Keratinocyte (primary cell): ENCODE data around the gene NTHL1. TPM values are rescaled to one million over a fixed set of nuclear protein-coding genes. Genes with fewer than 3 reads are reported as not detected.

Source experiments
- DNase-seq: peaks from one replicate; pipeline ENCODE4 v3.0.0-alpha.2; 2011; ENCODE audit warnings: low read depth, missing footprints, low spot score
- FAIRE-seq: peaks from 2 replicates; lab custom pipeline; 2011; peaks lifted over from hg19 to GRCh38; lab: Jason Lieb, UNC
- H2AFZ ChIP-seq: 2 replicates; pipeline ENCODE4 v1.6.0; 2012; ENCODE audit warnings: low read length, control low read depth, inconsistent platforms; ENCODE audit not compliant: control insufficient read depth
- H3K27ac ChIP-seq: 2 replicates; pipeline ENCODE4 v1.5.1; 2011; ENCODE audit warnings: low read length; ENCODE audit not compliant: control insufficient read depth, insufficient read depth
- H3K27me3 ChIP-seq: 3 replicates; pipeline ENCODE4 v1.6.0; 2011; ENCODE audit warnings: low read length; ENCODE audit not compliant: control insufficient read depth, insufficient read depth; ENCODE audit errors: extremely low read depth
- H3K36me3 ChIP-seq, 2 experiments: 2 replicates in 1 of 2; 3 replicates in 1 of 2; pipeline ENCODE4 v1.5.1; 2011; ENCODE audit warnings: low read length in 2 of 2, mild to moderate bottlenecking in 1 of 2; ENCODE audit not compliant: control insufficient read depth in 2 of 2, insufficient read depth in 2 of 2; ENCODE audit errors: extremely low read depth in 1 of 2
- H3K4me1 ChIP-seq: 3 replicates; pipeline ENCODE4 v1.5.1; 2011; ENCODE audit warnings: low read length; ENCODE audit not compliant: control insufficient read depth, insufficient read depth; ENCODE audit errors: extremely low read depth
- H3K4me2 ChIP-seq: 3 replicates; pipeline ENCODE4 v1.6.0; 2011; ENCODE audit warnings: low read depth, low read length; ENCODE audit not compliant: control insufficient read depth, insufficient read depth; ENCODE audit errors: extremely low read depth
- H3K4me3 ChIP-seq, 3 experiments: fragments of 200-600 bp in 1 of 3; sonication (generic) in 1 of 3; 2 replicates in 2 of 3; 3 replicates in 1 of 3; pipeline ENCODE4 v1.5.1; 2011 to 2016; ENCODE audit warnings: low read length in 3 of 3, mild to moderate bottlenecking in 3 of 3, control low read depth in 2 of 3, inconsistent platforms in 1 of 3, low read depth in 1 of 3, mixed read lengths in 1 of 3, mixed run types in 1 of 3, moderate library complexity in 1 of 3; ENCODE audit not compliant: control insufficient read depth in 2 of 3, insufficient read depth in 2 of 3; ENCODE audit errors: extremely low read depth in 1 of 3
- H3K79me2 ChIP-seq: 2 replicates; pipeline ENCODE4 v1.6.0; 2012; ENCODE audit warnings: low read length; ENCODE audit not compliant: control insufficient read depth, insufficient read depth
- H3K9ac ChIP-seq: 3 replicates; pipeline ENCODE4 v1.6.0; 2011; ENCODE audit warnings: low read length; ENCODE audit not compliant: control insufficient read depth, insufficient read depth; ENCODE audit errors: extremely low read depth
- H3K9me1 ChIP-seq: 3 replicates; pipeline ENCODE4 v1.6.0; 2011; ENCODE audit warnings: low read length; ENCODE audit not compliant: control insufficient read depth, insufficient read depth; ENCODE audit errors: extremely low read depth
- H3K9me3 ChIP-seq: 2 replicates; pipeline ENCODE4 v1.5.1; 2012; ENCODE audit warnings: low read depth, low read length; ENCODE audit not compliant: control insufficient read depth
- H4K20me1 ChIP-seq: 3 replicates; pipeline ENCODE4 v1.6.0; 2011; ENCODE audit warnings: low read length; ENCODE audit not compliant: control insufficient read depth, insufficient read depth; ENCODE audit errors: extremely low read depth
- EZH2 ChIP-seq: IDR thresholded peaks from one replicate; pipeline ENCODE4 v1.6.1; 2012; ENCODE audit warnings: inconsistent platforms, mild to moderate bottlenecking, low read length, moderate library complexity
- dilution Hi-C: fragments of 300-500 bp; cut with MboI; formaldehyde crosslinking; loops from one replicate; pipeline ENCODE4 v1.7.0; 2020; ENCODE audit warnings: low sequenced_read_pairs; ENCODE audit not compliant: extremely low pct_ligation_motif_present
- polyA plus RNA-seq, 5 experiments: library from polyadenylated mRNA; depleted of rRNA in 3 of 5; stranded (reverse) in 3 of 5; stranded (forward) in 1 of 5; unstranded in 1 of 5; fragments of >200 nt; gene quantifications; 1 replicate in 1 of 5; 2 replicates in 3 of 5; 3 replicates in 1 of 5; pipeline versions ENCODE4 v1.2.1 to v1.2.3, GENCODE V29; 2011 to 2012; ENCODE audit warnings: missing spikeins in 2 of 5, low read depth in 1 of 5, low replicate concordance in 1 of 5
- TF ChIP-seq, protein P1 (sequence below), 3 experiments: IDR thresholded peaks in 1 of 3; conservative IDR thresholded peaks in 1 of 3; optimal IDR thresholded peaks in 1 of 3; 2 replicates in 2 of 3; 3 replicates in 1 of 3; pipeline versions ENCODE3 to v1.5.1; 2011; ENCODE audit warnings: low read length in 3 of 3, mild to moderate bottlenecking in 3 of 3, moderate library complexity in 2 of 3, control low read depth in 1 of 3, inconsistent platforms in 1 of 3; ENCODE audit not compliant: insufficient read depth in 2 of 3; ENCODE audit errors: extremely low read depth in 1 of 3

Gene NTHL1
- polyA plus RNA-seq, 1 donor (not counting 4 experiments of a cell fraction or from before 2014, with no cell fraction given): 8.5 TPM

DNA sequence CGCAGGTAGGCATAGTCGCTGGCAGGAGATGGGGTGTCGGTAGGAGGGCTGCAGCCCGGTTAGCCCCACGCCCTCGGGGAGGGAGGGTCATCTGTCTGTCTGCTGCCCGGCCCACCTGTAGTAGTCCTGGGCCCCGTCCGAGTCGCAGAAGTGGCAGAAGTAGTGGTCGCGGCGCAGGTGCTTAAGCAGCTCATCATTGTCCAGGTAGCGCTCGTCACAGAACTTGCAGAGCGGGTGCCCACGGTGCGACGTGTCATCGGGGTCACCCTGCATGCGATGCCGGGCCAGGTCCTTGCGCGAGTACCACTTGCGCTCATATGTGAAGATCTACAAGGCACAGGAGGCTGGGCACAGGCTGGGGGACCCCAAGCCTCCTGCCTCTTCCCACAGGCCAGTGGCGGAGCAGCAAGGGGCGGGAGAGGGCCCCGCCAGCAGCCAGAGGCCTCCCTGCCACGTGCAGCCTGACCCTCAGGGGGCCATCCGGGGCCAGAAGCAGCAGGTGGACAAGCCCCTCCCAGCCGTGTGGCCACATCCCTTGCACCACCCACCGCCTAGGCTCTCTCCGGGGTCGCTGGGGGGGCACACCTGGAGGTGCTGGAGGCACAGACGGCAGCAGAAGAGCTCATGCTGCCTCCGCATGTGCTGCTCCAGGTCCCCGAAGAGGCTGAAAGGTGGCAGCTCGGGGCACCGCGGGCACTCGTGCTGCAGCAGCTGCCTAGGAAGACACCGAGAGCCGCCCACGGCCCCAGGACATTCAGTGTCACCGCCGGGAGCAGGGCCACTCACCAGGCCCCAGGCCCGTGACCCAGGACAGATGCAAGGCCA, 45.0 kb downstream of the NTHL1 start:
- TF ChIP-seq, protein P1, sequence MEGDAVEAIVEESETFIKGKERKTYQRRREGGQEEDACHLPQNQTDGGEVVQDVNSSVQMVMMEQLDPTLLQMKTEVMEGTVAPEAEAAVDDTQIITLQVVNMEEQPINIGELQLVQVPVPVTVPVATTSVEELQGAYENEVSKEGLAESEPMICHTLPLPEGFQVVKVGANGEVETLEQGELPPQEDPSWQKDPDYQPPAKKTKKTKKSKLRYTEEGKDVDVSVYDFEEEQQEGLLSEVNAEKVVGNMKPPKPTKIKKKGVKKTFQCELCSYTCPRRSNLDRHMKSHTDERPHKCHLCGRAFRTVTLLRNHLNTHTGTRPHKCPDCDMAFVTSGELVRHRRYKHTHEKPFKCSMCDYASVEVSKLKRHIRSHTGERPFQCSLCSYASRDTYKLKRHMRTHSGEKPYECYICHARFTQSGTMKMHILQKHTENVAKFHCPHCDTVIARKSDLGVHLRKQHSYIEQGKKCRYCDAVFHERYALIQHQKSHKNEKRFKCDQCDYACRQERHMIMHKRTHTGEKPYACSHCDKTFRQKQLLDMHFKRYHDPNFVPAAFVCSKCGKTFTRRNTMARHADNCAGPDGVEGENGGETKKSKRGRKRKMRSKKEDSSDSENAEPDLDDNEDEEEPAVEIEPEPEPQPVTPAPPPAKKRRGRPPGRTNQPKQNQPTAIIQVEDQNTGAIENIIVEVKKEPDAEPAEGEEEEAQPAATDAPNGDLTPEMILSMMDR (optimal IDR thresholded peaks at IDR 0.05 in 1 of 3, IDR thresholded peaks at IDR 0.05 in 1 of 3, conservative IDR thresholded peaks at IDR 0.05 in 1 of 3; ENCODE audit: extremely low read depth in 1 of 3, insufficient read depth in 2 of 3, low read length in 3 of 3): no peak
- no peak for TF ChIP-seq EZH2
- dilution Hi-C loops: no loop called here
- no peak overlapping the region for H2AFZ ChIP-seq
- no peak overlapping the region for H3K9ac ChIP-seq
- H3K9me1 ChIP-seq: no peaks in the 10 kb centered on the region
- H3K4me2 ChIP-seq: no peak overlapping the region
- H3K79me2 ChIP-seq: peaks cover 61% of the 10 kb centered on the region
- DNase-seq (no peak), FAIRE-seq (no peak)
- H3K27me3 ChIP-seq: no peaks in the 10 kb centered on the region
- H3K36me3 ChIP-seq: peaks cover 35 to 74% of the 10 kb centered on the region in 2 experiments
- peaks cover 54% of the 10 kb centered on the region for H4K20me1 ChIP-seq
- no peak overlapping the region for H3K4me3 ChIP-seq
- no peaks in the 10 kb centered on the region for H3K9me3 ChIP-seq
- no peak overlapping the region for H3K27ac ChIP-seq
- H3K4me1 ChIP-seq: peaks cover 22% of the 10 kb centered on the region

DNA sequence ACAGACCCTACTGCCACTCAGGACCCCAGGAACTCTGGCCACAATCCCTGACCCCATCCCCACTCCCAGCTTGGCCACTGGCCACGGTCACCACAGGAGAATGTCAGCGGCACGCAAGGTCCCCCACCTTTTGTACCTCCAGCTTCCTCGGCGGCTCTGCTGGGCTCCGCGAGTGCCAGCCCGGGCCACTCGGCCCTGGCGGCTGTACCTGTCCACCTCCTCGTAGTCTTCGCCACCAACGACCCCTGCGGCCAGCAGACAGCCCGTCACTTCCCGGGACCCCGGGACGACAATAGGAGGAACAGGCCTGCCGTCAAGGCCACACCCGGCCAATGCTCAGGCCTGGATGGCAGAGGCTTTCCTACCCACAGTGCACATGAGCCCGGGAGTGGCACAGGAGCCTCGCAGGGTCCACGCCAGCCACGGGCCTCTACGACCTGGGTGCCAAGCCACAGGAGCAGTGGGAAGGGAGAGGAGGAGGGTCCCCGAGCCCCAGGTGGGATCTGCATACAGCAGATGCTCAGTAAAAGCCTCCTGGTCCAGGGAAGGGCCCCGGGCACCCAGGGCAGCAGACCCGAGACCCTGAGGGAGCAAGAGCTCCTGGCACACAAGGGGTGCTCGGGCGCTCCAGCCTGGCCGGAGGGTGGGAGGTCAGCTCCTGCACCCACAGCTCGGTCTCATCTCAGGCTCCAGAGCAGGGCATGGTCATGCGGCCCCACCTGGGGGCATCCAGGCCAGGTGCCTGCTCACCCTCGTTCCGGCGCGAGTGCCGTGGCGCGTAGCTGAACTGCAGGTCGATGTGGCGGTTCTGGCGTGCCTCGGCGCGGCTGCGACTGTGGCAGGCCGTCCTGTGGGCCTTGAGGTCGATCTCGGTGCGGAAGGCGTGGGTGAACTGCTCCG, 45.9 kb downstream of the NTHL1 start:
- FAIRE-seq (no peak), DNase-seq (no peak)
- Histone ChIP-seq H3K9ac (no peak overlapping the region), H3K9me3 (no peaks in the 10 kb centered on the region), H2AFZ (no peak overlapping the region), H3K4me2 (no peak overlapping the region), H3K9me1 (no peaks in the 10 kb centered on the region), H3K27ac (no peak overlapping the region), H4K20me1 (peaks cover 48% of the 10 kb centered on the region), H3K27me3 (no peaks in the 10 kb centered on the region), H3K4me3 (no peak overlapping the region), H3K79me2 (peaks cover 52% of the 10 kb centered on the region), H3K36me3 (peaks cover 42 to 76% of the 10 kb centered on the region in 2 experiments), H3K4me1 (peaks cover 14% of the 10 kb centered on the region)
- TF ChIP-seq, protein P1 (optimal IDR thresholded peaks at IDR 0.05 in 1 of 3, IDR thresholded peaks at IDR 0.05 in 1 of 3, conservative IDR thresholded peaks at IDR 0.05 in 1 of 3; ENCODE audit: extremely low read depth in 1 of 3, insufficient read depth in 2 of 3, low read length in 3 of 3): no peak
- TF ChIP-seq EZH2: no peak
- dilution Hi-C loops: no loop called here
